Subcutaneous adipose tissue (tissue), 4 donors: ENCODE results near the gene HUS1B. TPM values are rescaled to one million over a fixed set of nuclear protein-coding genes. Genes with fewer than 3 reads are reported as not detected.

Source experiments
- total RNA-seq, 4 donors: library from RNA; depleted of rRNA; stranded (reverse); fragments of >200 nt; gene quantifications; one replicate each; pipeline ENCODE4 v1.1.0, GENCODE V29; 2016
- TF ChIP-seq, protein P1 (sequence below): fragments of 450-650 bp; IDR thresholded peaks from one replicate; pipeline ENCODE4 v1.5.1; 2016; ENCODE audit warnings: low read depth, mild to moderate bottlenecking, control low read depth, antibody characterized with exemption, moderate library complexity

HUS1B gene
- total RNA-seq, 4 donors from 2014 or later = 2.7 to 5.5 (median 3.3) TPM

DNA sequence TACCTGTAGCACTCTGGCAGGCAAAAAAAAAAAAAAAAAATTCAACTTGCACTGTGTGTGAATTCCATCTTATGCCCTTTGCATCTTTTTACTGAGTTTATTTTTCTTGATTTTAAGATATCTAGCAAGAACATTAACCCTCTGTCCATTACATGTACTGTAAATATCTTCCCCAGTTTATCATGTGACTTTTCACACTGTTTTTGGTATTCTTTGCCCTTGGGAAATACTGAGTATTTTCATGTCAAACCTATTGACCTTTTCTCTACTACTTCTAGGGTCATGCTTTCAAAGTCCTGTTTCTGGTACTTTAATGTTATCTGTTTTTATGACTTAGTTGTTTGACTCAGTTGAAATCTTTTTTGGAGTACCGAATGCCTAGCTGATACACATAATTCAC lies 843 bp upstream of the HUS1B start:
- TF ChIP-seq, protein P1, sequence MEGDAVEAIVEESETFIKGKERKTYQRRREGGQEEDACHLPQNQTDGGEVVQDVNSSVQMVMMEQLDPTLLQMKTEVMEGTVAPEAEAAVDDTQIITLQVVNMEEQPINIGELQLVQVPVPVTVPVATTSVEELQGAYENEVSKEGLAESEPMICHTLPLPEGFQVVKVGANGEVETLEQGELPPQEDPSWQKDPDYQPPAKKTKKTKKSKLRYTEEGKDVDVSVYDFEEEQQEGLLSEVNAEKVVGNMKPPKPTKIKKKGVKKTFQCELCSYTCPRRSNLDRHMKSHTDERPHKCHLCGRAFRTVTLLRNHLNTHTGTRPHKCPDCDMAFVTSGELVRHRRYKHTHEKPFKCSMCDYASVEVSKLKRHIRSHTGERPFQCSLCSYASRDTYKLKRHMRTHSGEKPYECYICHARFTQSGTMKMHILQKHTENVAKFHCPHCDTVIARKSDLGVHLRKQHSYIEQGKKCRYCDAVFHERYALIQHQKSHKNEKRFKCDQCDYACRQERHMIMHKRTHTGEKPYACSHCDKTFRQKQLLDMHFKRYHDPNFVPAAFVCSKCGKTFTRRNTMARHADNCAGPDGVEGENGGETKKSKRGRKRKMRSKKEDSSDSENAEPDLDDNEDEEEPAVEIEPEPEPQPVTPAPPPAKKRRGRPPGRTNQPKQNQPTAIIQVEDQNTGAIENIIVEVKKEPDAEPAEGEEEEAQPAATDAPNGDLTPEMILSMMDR = no peak

DNA sequence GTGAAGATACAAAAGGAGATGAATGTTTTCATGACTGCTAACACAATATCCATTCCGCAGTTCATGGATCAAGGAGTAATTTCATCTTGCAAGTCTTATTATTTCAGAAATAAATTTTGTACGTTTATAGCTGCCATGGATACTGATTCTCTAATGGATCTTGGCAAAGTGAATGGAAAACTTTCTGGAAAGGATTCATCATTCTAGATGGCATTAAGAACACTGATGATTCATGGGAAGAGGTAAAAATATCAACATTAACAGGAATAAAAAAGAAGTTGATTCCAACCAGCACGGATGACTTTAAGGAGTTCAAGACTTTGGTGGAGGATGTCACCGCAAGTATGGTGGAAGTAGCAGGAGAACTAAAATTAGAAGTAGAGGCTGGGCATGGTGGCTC lies 2.8 kb downstream of the HUS1B start:
- TF ChIP-seq, protein P1 = no peak

- TF ChIP-seq, protein P1 = no peak
Measured at GRCh38 chr6:652865-653264, 4.0 kb downstream of the HUS1B start.

- TF ChIP-seq, protein P1 = no peak
Measured at GRCh38 chr6:650098-650497, 6.8 kb downstream of the HUS1B start.

DNA sequence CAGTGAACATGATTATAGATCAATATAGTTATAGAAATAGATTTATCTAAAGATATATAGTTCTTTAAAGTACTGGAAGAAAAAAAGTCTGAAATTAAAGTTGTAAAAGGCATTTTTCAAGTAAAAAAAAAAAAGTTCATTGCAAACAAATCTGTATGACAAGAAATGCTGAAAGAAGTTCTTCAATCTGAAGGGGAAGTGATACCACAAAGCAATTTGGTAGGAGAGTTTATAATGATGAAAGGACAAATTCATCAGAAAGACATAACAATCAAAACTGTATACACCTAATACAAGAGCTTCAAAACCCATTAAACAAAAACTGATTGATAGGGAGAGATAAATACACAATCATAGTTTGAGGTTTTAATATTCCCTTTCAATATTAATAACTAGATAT lies 14.1 kb downstream of the HUS1B start:
- TF ChIP-seq, protein P1 = no peak

- TF ChIP-seq, protein P1 = no peak
Measured at GRCh38 chr6:641225-641985, 15.5 kb downstream of the HUS1B start.

DNA sequence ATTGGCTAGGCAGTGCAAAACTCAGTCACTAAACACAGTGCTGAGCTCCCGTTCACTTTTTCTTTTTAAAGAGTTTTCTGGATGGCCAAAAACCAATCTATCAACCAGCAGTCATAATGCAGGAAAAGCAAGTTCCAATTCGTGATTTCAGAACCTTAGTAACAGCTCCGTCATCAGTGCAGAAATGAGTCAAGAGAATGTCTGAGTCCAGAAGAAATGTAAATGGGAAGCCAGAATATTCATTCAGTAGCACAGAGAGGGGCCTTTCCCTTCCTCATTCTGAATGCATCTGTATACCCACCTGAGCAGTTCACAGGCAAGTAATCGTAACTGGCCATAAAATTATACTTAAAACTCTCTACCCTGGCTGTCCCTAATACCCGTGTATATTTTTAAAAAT lies 20.4 kb downstream of the HUS1B start:
- TF ChIP-seq, protein P1 = no peak
